Measurements from ENCODE around the gene DLG1.
"Not testable (repeated sequence)": the region's sequence is repeated elsewhere in the genome, so short reads cannot be mapped to it uniquely, and the experiment has no call there.

The DLG1 gene

DNA sequence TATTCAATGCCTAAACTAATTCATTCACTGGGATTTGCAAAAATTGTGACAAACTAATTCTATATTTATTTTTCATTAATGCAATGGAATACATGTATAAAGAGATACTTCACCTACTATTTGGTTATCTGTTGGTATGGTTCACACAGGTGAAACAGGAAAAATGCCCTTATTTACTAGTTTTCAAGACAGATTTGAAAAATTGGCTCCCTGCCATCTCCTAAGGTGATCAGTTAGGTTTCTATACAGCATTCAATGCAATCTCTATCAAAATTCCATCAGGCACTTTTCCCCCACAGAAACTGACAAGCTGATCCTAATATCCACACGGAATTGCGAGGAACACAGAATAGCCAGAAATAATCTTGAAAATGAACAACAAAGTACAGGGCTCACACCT is 101.1 kb downstream of the DLG1 start:
- WGBS, 2 experiments (ENCODE audit: insufficient coverage in 2 of 2): 94% methylated on average over 2 of the region's 2 CpGs; no CpG with 5 or more reads in 1 of the 2 experiments
- Histone ChIP-seq H3K9me3 (ENCODE audit: control insufficient read depth, low read length) (no peaks in the 10 kb centered on the region), H3K27ac (ENCODE audit: low read depth, low read length, severe bottlenecking) (no peak overlapping the region), H3K36me3 (ENCODE audit: control insufficient read depth, insufficient read depth, low read length) (no peaks in the 10 kb centered on the region), H3K4me3 (ENCODE audit: extremely low read depth, insufficient read depth, low read length, poor library complexity, severe bottlenecking) (no peak overlapping the region), H3K4me1 (ENCODE audit: control insufficient read depth, insufficient read depth, low read length, poor library complexity, severe bottlenecking) (no peaks in the 10 kb centered on the region)

- WGBS, 2 experiments (ENCODE audit: insufficient coverage in 2 of 2): 88% methylated on average over 1 of the region's 3 CpGs; no CpG with 5 or more reads in 1 of the 2 experiments
- H3K27ac ChIP-seq (ENCODE audit: low read depth, low read length, severe bottlenecking): no peak overlapping the region
- H3K4me3 ChIP-seq (ENCODE audit: extremely low read depth, insufficient read depth, low read length, poor library complexity, severe bottlenecking): no peak overlapping the region
- H3K4me1 ChIP-seq (ENCODE audit: control insufficient read depth, insufficient read depth, low read length, poor library complexity, severe bottlenecking): no peaks in the 10 kb centered on the region
- H3K36me3 ChIP-seq (ENCODE audit: control insufficient read depth, insufficient read depth, low read length): no peaks in the 10 kb centered on the region
- no peaks in the 10 kb centered on the region for H3K9me3 ChIP-seq (ENCODE audit: control insufficient read depth, low read length)
Measured at GRCh38 chr3:197196192-197196591, 102.2 kb downstream of the DLG1 start.

DNA sequence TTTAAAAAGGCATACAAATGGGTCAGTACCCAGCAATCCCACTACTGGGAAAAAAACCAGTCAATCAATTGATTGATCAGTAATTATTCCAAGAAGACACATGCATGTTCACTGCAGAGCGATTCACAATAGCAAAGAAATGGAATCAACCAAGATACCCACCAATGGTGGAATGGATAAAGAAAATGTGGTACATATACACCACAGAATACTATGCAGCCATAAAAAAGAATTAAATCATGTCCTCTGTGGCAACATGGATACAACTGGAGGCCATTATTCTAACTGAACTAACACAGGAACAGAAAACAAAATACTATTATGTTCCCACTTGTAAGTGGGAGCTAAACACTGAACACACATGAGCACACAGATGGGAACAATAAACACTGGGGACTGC is 103.1 kb downstream of the DLG1 start:
- no CpG with 5 or more reads among the region's 1 CpG for WGBS, 2 experiments (ENCODE audit: insufficient coverage in 2 of 2)
- Histone ChIP-seq H3K27ac (ENCODE audit: low read depth, low read length, severe bottlenecking) (no peak overlapping the region), H3K4me1 (ENCODE audit: control insufficient read depth, insufficient read depth, low read length, poor library complexity, severe bottlenecking) (no peaks in the 10 kb centered on the region), H3K36me3 (ENCODE audit: control insufficient read depth, insufficient read depth, low read length) (no peaks in the 10 kb centered on the region), H3K9me3 (ENCODE audit: control insufficient read depth, low read length) (no peaks in the 10 kb centered on the region), H3K4me3 (ENCODE audit: extremely low read depth, insufficient read depth, low read length, poor library complexity, severe bottlenecking) (no peak overlapping the region)

DNA sequence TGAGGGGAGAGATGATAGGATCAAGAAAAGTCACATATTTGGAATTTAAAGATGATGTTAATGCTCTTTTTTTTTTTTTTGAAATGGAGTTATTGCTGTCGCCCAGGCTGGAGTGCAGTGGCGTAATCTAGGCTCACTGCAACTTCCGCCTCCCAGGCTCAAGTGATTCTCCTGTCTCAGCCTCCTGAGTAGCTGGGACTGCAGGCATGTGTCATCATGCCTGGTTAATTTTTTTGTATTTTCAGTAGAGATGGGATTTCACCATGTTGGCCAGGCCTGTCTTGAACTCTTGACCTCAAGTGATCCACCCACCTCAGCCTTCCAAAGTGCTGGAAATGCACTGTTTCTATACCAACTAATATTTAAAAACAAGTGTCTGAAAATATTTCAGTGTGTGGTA is 104.7 kb downstream of the DLG1 start:
- 92% methylated on average over 3 of the region's 3 CpGs; no CpG with 5 or more reads in 1 of the 2 experiments for WGBS, 2 experiments (ENCODE audit: insufficient coverage in 2 of 2)
- not testable (repeated sequence) for H3K9me3 ChIP-seq (ENCODE audit: control insufficient read depth, low read length); H3K4me3 ChIP-seq (ENCODE audit: extremely low read depth, insufficient read depth, low read length, poor library complexity, severe bottlenecking); H3K36me3 ChIP-seq (ENCODE audit: control insufficient read depth, insufficient read depth, low read length); H3K27ac ChIP-seq (ENCODE audit: low read depth, low read length, severe bottlenecking); H3K4me1 ChIP-seq (ENCODE audit: control insufficient read depth, insufficient read depth, low read length, poor library complexity, severe bottlenecking)

GRCh38 chr3:197191897-197192296 is 106.5 kb downstream of the DLG1 start:
- no peaks in the 10 kb centered on the region for H3K9me3 ChIP-seq (ENCODE audit: control insufficient read depth, low read length)
- no peaks in the 10 kb centered on the region for H3K36me3 ChIP-seq (ENCODE audit: control insufficient read depth, insufficient read depth, low read length)
- H3K4me3 ChIP-seq (ENCODE audit: extremely low read depth, insufficient read depth, low read length, poor library complexity, severe bottlenecking): no peak overlapping the region
- H3K27ac ChIP-seq (ENCODE audit: low read depth, low read length, severe bottlenecking): no peak overlapping the region
- no CpG with 5 or more reads among the region's 2 CpGs for WGBS, 2 experiments (ENCODE audit: insufficient coverage in 2 of 2)
- peaks cover 4% of the 10 kb centered on the region for H3K4me1 ChIP-seq (ENCODE audit: control insufficient read depth, insufficient read depth, low read length, poor library complexity, severe bottlenecking)

- no peaks in the 10 kb centered on the region for H3K36me3 ChIP-seq (ENCODE audit: control insufficient read depth, insufficient read depth, low read length)
- 79 to 90% methylated on average over 1 to 2 of the region's 3 CpGs for WGBS, 2 experiments (ENCODE audit: insufficient coverage in 2 of 2)
- peaks cover 4% of the 10 kb centered on the region for H3K4me1 ChIP-seq (ENCODE audit: control insufficient read depth, insufficient read depth, low read length, poor library complexity, severe bottlenecking)
- no peak overlapping the region for H3K27ac ChIP-seq (ENCODE audit: low read depth, low read length, severe bottlenecking)
- no peaks in the 10 kb centered on the region for H3K9me3 ChIP-seq (ENCODE audit: control insufficient read depth, low read length)
- no peak overlapping the region for H3K4me3 ChIP-seq (ENCODE audit: extremely low read depth, insufficient read depth, low read length, poor library complexity, severe bottlenecking)
Measured at GRCh38 chr3:197189623-197190022, 108.8 kb downstream of the DLG1 start.

DNA sequence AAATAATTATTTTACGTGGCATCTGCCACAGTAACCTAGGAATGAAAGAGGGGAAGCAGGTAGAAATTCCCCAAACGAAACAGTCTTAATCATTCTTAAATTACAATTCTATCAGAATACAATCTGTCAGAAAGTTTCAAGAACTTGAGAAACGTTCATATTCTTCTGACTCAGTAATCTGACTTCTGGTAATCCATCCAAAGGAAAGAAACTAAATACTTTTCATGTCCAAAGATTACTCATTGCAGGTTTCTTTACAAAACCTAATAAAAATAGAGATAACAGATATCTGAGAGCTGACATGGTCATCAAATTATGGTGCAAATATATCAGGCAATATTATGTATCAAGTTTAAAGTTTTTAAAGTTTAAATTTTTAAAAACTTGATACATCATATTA is 109.4 kb downstream of the DLG1 start:
- no peak overlapping the region for H3K27ac ChIP-seq (ENCODE audit: low read depth, low read length, severe bottlenecking)
- H3K9me3 ChIP-seq (ENCODE audit: control insufficient read depth, low read length): no peaks in the 10 kb centered on the region
- H3K4me1 ChIP-seq (ENCODE audit: control insufficient read depth, insufficient read depth, low read length, poor library complexity, severe bottlenecking): peaks cover 4% of the 10 kb centered on the region
- WGBS, 2 experiments (ENCODE audit: insufficient coverage in 2 of 2): 80 to 100% methylated on average over 1 of the region's 3 CpGs
- no peak overlapping the region for H3K4me3 ChIP-seq (ENCODE audit: extremely low read depth, insufficient read depth, low read length, poor library complexity, severe bottlenecking)
- H3K36me3 ChIP-seq (ENCODE audit: control insufficient read depth, insufficient read depth, low read length): no peaks in the 10 kb centered on the region

DNA sequence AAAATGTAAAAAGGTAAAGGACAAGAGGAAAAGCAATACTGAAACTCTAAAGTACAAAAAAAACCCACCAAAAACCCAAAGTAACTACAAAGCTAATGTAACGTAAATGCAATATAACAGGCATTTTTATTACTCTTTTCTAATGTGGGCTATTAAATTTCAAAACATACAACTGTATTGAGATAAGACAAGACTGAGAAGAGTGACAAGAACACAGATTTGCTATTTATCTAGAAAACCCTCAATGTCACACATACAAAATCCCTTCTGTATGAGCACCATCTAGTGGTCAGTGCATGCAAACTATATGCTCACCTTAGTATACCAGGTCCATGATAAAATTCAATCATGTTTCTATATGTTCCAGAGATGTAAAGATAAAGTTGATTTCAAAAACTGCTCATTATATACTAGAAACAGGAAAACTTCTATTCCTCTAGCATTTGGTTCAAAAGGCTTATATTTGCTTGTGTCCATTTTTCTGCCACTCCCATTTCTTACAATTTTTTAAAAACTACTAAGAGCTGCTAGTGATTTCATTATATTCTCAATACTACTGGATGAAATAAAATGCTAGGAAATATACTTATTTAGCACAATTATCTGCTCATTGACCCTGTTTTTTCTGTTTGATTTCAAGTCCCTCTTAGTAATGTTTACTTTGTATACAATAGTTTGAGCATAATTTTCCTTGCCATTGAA is 111.4 kb downstream of the DLG1 start:
- Histone ChIP-seq H3K4me1 (ENCODE audit: control insufficient read depth, insufficient read depth, low read length, poor library complexity, severe bottlenecking) (peaks cover 4% of the 10 kb centered on the region), H3K4me3 (ENCODE audit: extremely low read depth, insufficient read depth, low read length, poor library complexity, severe bottlenecking) (no peak overlapping the region), H3K9me3 (ENCODE audit: control insufficient read depth, low read length) (no peaks in the 10 kb centered on the region), H3K36me3 (ENCODE audit: control insufficient read depth, insufficient read depth, low read length) (no peaks in the 10 kb centered on the region), H3K27ac (ENCODE audit: low read depth, low read length, severe bottlenecking) (no peak overlapping the region)
- no CpG with 5 or more reads among the region's 1 CpG for WGBS, 2 experiments (ENCODE audit: insufficient coverage in 2 of 2)

- Histone ChIP-seq H3K4me1 (ENCODE audit: control insufficient read depth, insufficient read depth, low read length, poor library complexity, severe bottlenecking) (no peaks in the 10 kb centered on the region), H3K36me3 (ENCODE audit: control insufficient read depth, insufficient read depth, low read length) (no peaks in the 10 kb centered on the region), H3K27ac (ENCODE audit: low read depth, low read length, severe bottlenecking) (no peak overlapping the region), H3K4me3 (ENCODE audit: extremely low read depth, insufficient read depth, low read length, poor library complexity, severe bottlenecking) (no peak overlapping the region), H3K9me3 (ENCODE audit: control insufficient read depth, low read length) (no peaks in the 10 kb centered on the region)
- 87 to 92% methylated on average over 4 to 5 of the region's 9 CpGs for WGBS, 2 experiments (ENCODE audit: insufficient coverage in 2 of 2)
Measured at GRCh38 chr3:197183582-197183981, 114.8 kb downstream of the DLG1 start.

DNA sequence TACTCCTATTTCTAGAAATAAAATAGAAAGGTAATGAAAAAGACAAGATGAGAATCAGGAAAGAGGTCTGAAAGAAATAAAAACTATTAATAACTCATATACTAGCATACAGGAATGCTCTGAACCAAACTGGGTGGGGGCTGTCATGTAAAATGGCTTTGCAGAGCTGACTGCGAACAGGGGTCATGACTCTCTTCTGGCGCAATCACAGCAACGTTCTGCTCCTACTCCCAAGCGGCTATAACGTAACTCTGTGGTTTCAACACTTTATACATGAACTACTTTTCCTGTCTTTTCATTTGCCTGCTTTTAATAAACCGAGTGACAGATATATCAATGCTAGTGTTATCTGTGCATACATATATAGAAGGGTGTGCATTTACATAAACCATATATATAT is 116.7 kb downstream of the DLG1 start:
- Histone ChIP-seq H3K27ac (ENCODE audit: low read depth, low read length, severe bottlenecking) (no peak overlapping the region), H3K9me3 (ENCODE audit: control insufficient read depth, low read length) (no peaks in the 10 kb centered on the region), H3K36me3 (ENCODE audit: control insufficient read depth, insufficient read depth, low read length) (no peaks in the 10 kb centered on the region), H3K4me1 (ENCODE audit: control insufficient read depth, insufficient read depth, low read length, poor library complexity, severe bottlenecking) (no peaks in the 10 kb centered on the region), H3K4me3 (ENCODE audit: extremely low read depth, insufficient read depth, low read length, poor library complexity, severe bottlenecking) (no peak overlapping the region)
- 97 to 100% methylated on average over 3 to 5 of the region's 6 CpGs for WGBS, 2 experiments (ENCODE audit: insufficient coverage in 2 of 2)

DNA sequence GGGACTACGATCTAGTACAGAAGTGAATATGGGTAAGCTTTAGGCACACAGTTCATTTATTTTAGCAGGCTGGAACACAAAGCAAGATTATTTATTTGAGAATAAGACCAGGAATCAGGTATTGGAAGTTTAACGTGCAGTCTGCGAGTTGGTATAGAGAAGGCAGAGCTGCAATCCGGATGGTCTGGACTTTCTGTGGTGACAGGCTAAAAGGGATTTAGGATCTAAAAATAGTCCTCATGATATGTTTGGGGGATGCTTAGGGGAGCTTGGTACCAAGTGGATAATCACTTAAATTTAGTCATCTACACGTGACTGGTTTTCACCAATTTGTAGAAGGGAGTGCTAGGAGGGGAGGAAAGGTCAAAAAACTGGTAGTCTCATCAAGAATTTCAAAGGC is 119.4 kb downstream of the DLG1 start:
- Histone ChIP-seq H3K4me1 (ENCODE audit: control insufficient read depth, insufficient read depth, low read length, poor library complexity, severe bottlenecking) (no peaks in the 10 kb centered on the region), H3K36me3 (ENCODE audit: control insufficient read depth, insufficient read depth, low read length) (peaks cover 5% of the 10 kb centered on the region), H3K27ac (ENCODE audit: low read depth, low read length, severe bottlenecking) (no peak overlapping the region), H3K4me3 (ENCODE audit: extremely low read depth, insufficient read depth, low read length, poor library complexity, severe bottlenecking) (no peak overlapping the region), H3K9me3 (ENCODE audit: control insufficient read depth, low read length) (no peaks in the 10 kb centered on the region)
- WGBS, 2 experiments (ENCODE audit: insufficient coverage in 2 of 2): 92 to 95% methylated on average over 4 to 5 of the region's 5 CpGs

Measured in mesodermal cell (in vitro differentiated cells).